Choroid plexus epithelial cell (primary cell): ENCODE results near the gene EPN3.

Experiments used
- DNase-seq: peaks from one replicate; pipeline ENCODE4 v3.0.0-alpha.2; 2010; ENCODE audit warnings: low read depth
- H3K4me3 ChIP-seq: 2 replicates; pipeline ENCODE4 v1.5.1; 2011; ENCODE audit warnings: low read depth, mild to moderate bottlenecking, control low read depth, low read length, moderate library complexity
- CTCF ChIP-seq: conservative IDR thresholded peaks from 2 replicates; pipeline ENCODE4 v1.5.1; 2011; ENCODE audit warnings: low read depth, mild to moderate bottlenecking, control low read depth, inconsistent platforms, low read length, moderate library complexity

The EPN3 gene

DNA sequence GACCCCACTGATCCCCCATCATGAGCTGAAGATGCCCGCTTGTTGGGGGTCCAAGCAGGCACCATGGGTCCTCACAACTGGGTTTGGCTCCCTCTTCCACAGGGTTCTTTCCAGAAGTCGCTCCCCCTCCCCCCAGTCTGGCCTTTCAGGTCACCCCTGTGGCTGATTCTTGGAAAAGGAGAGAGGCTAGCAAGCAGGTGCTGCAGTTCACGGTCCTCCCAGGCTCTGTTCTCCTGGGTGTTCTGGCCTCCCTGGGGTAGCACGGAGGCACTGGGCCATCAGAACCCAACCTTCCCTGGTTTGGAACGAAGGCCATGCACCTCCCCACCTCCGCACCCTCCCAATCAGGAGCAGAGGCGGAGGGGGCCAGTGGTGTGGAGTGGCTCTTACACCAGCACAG is 46.9 kb downstream of the EPN3 start:
- DNase-seq: no peak
- no peak for TF ChIP-seq CTCF
- H3K4me3 ChIP-seq: no peak overlapping the region

DNA sequence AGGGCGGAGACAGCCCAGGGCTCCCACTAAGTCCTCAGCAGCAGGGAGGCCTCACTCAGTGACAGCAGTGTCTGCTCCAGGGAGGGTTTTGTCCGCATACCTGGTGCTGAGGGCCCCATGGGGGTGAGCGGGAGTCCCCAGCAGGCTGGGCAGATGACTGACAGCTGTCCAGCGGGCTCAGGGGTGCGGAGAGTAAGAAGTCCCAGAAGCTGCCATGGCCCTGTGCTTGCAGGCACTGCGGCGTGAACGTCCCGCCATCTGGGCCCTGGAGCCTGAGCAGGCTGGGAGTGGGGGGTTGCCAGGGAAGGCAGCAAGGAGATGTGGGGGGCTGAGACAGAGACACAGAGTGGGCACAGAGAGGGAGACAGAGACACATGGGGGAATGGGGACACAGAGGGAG is 48.1 kb downstream of the EPN3 start:
- H3K4me3 ChIP-seq: no peak overlapping the region
- no peak for TF ChIP-seq CTCF
- DNase-seq: no peak

GRCh38 chr17:50581316-50581715 is 48.8 kb downstream of the EPN3 start:
- no peak overlapping the region for H3K4me3 ChIP-seq
- no peak for TF ChIP-seq CTCF
- DNase-seq: no peak

GRCh38 chr17:50582741-50583140 is 50.2 kb downstream of the EPN3 start:
- no peak for DNase-seq
- H3K4me3 ChIP-seq: no peak overlapping the region
- TF ChIP-seq CTCF: no peak

DNA sequence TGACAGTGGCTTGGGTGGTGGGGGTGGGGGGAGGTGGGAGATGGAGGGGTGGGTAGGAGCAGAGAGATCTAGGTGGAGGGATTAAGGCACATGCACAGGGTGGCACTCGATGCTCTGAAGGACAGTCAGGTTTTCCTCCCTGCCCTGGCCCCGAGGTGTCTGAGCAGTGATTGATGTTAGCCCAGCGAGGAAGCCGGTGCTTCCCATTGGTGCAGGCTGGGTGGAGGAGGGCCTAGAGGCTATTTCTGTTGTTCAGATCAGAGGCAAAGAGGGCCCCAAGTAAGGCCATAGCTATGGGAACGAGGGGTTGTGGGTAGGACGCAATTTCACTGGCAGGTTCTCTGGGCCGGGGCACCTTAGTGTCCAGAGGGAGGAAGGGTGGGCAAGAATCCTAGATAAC is 51.1 kb downstream of the EPN3 start:
- no peak for TF ChIP-seq CTCF
- DNase-seq: no peak
- no peak overlapping the region for H3K4me3 ChIP-seq

GRCh38 chr17:50584116-50584515 is 51.6 kb downstream of the EPN3 start:
- no peak overlapping the region for H3K4me3 ChIP-seq
- TF ChIP-seq CTCF: no peak
- DNase-seq: no peak

DNA sequence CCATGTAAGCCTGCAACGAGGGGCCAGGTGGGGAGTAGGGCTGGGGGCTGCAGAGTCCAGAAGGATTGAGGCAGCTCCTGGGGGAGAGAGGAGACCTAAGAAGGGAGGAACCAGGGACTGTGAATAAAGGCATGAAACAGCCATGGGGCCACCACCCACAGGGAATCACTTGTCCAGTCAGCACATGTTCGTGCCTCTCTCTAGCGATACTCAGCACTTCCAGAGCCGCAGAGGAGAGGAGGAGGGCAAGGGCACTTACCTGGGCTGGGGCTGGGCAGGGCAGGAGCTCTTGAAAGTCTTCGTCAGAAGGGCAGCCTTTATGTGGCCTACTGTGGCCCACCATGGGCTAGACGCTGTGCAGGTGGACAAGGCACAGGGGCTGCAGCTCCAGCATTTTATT is 52.2 kb downstream of the EPN3 start:
- no peak overlapping the region for H3K4me3 ChIP-seq
- no peak for TF ChIP-seq CTCF
- DNase-seq: no peak
